Ascending aorta (tissue), 2 donors: Measurements from ENCODE around the gene SYT1. TPM values are rescaled to one million over a fixed set of nuclear protein-coding genes. Genes with fewer than 3 reads are reported as not detected.

Source experiments
- DNase-seq, 2 donors: peaks; one replicate each; pipeline ENCODE4 v3.0.0-alpha.2; 2019; ENCODE audit warnings: low spot score in 2 of 2
- H3K27ac ChIP-seq, 2 donors: fragments of 200-600 bp; sonication (generic); one replicate each; pipeline ENCODE4 v1.5.1; 2016 to 2017; ENCODE audit warnings: mild to moderate bottlenecking in 1 of 2
- H3K27me3 ChIP-seq: fragments of 200-600 bp; sonication (generic); one replicate; pipeline ENCODE4 v1.5.1; 2017
- H3K36me3 ChIP-seq, 2 donors: fragments of 200-600 bp; sonication (generic); one replicate each; pipeline ENCODE4 v1.5.1; 2016
- H3K4me1 ChIP-seq, 2 donors: fragments of 200-600 bp; sonication (generic); one replicate each; pipeline ENCODE4 v1.5.1; 2016 to 2017; ENCODE audit warnings: mild to moderate bottlenecking in 1 of 2
- H3K4me3 ChIP-seq, 2 donors: fragments of 200-600 bp; sonication (generic); one replicate each; pipeline ENCODE4 v1.5.1; 2016 to 2017; ENCODE audit warnings: mild to moderate bottlenecking in 1 of 2
- H3K9me3 ChIP-seq, 2 donors: fragments of 200-600 bp; sonication (generic); one replicate each; pipeline ENCODE4 v1.5.1; 2016
- CTCF ChIP-seq, 3 experiments: fragments of 200-600 bp in 2 of 3; fragments of 450-650 bp in 1 of 3; sonication (generic) in 2 of 3; IDR thresholded peaks; one replicate each; pipeline ENCODE4 v1.5.1; 2016 to 2019; ENCODE audit warnings: antibody characterized with exemption in 3 of 3, mild to moderate bottlenecking in 1 of 3, moderate library complexity in 1 of 3
- intact Hi-C: fragments of 100-400 bp; cut with DNase I; formaldehyde crosslinking; loops from one replicate; pipeline ENCODE4 v1.15.1; 2023
- total RNA-seq: library from RNA; depleted of rRNA; stranded (reverse); fragments of >200 nt; gene quantifications from one replicate; pipeline ENCODE4 v1.1.0, GENCODE V29; 2016

Gene SYT1
- total RNA-seq, 1 donor from 2014 or later = 0.64 TPM

DNA sequence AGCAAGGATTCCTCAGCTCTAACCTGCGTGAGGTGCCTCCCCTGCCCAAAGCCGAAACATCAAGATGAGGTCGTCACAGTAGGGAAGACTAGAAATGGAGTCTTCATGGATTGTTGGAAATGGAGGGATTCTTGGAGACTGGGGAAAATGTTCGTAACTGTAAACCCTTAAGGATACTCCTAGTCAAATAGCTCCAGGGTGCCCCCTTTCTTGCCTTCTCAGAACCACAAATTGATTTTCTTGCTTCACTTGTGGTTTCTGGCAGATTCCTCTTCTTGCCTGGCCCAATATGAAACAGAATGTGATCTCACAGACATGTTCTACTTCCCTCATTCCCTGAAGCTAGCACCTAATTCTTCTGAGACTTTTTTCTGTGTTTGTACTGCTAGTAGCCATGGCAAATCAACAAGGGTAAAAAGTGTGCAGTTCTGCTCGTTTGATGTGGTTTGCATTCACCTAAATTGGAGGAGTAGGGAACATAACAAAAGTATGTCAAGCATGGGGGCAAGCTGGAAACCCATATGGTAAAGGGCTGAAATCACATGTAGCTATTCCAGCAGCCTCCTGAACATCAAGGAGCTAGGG, 494.2 kb downstream of the SYT1 start:
- H3K27me3 ChIP-seq = no peaks in the 10 kb centered on the region
- no peaks in the 10 kb centered on the region for H3K4me1 ChIP-seq
- no peaks in the 10 kb centered on the region for H3K9me3 ChIP-seq
- TF ChIP-seq CTCF (IDR thresholded peaks at IDR 0.05) = no peak
- no peak for DNase-seq
- H3K4me3 ChIP-seq = no peak overlapping the region
- no peak overlapping the region for H3K27ac ChIP-seq
- intact Hi-C loops = no loop called here
- no peaks in the 10 kb centered on the region for H3K36me3 ChIP-seq

GRCh38 chr12:79360286-79360685, 495.7 kb downstream of the SYT1 start:
- Histone ChIP-seq H3K27me3 (no peaks in the 10 kb centered on the region), H3K4me1 (no peaks in the 10 kb centered on the region), H3K9me3 (no peaks in the 10 kb centered on the region), H3K4me3 (no peak overlapping the region), H3K36me3 (no peaks in the 10 kb centered on the region), H3K27ac (no peak overlapping the region)
- no peak for DNase-seq
- intact Hi-C loops = no loop called here
- TF ChIP-seq CTCF (IDR thresholded peaks at IDR 0.05) = no peak

GRCh38 chr12:79360936-79361335, 496.4 kb downstream of the SYT1 start:
- no peak overlapping the region for H3K4me3 ChIP-seq
- no peaks in the 10 kb centered on the region for H3K27me3 ChIP-seq

DNA sequence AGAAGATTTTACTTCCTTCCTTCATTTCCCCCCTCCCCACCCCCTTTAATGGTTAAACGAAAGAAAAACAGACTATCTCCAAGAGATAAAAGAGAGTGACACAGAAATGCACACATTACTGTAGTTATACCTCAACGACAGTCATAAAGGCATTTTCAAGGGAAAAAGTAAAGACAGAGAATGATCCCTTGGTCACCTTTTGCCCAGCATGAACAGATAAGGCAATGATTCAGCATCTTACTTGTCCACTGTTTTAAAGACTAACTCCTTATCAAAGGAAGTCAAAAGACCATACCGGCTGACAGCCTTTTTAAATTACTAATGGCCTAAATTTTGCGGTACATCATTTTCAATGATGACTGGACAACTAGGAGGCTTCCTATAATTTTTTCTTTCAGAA, 499.6 kb downstream of the SYT1 start:
- H3K27ac ChIP-seq = no peak overlapping the region
- DNase-seq = no peak
- no peak for TF ChIP-seq CTCF (IDR thresholded peaks at IDR 0.05)
- no peaks in the 10 kb centered on the region for H3K27me3 ChIP-seq
- no peaks in the 10 kb centered on the region for H3K36me3 ChIP-seq
- no peaks in the 10 kb centered on the region for H3K4me1 ChIP-seq
- H3K9me3 ChIP-seq = no peaks in the 10 kb centered on the region
- intact Hi-C loops = no loop called here
- H3K4me3 ChIP-seq = no peak overlapping the region

More at GRCh38 chr12:79360936-79361335, 496.4 kb downstream of the SYT1 start:
- Histone ChIP-seq H3K9me3 (no peaks in the 10 kb centered on the region), H3K4me1 (no peaks in the 10 kb centered on the region), H3K36me3 (no peaks in the 10 kb centered on the region), H3K27ac (no peak overlapping the region)
- no peak for TF ChIP-seq CTCF (IDR thresholded peaks at IDR 0.05)
- DNase-seq = no peak
- intact Hi-C loops = no loop called here

- no peak for DNase-seq
- H3K27me3 ChIP-seq = no peaks in the 10 kb centered on the region
- H3K4me1 ChIP-seq = no peaks in the 10 kb centered on the region
- no peaks in the 10 kb centered on the region for H3K36me3 ChIP-seq
- intact Hi-C loops = no loop called here
- H3K27ac ChIP-seq = no peak overlapping the region
- H3K4me3 ChIP-seq = no peak overlapping the region
- TF ChIP-seq CTCF (IDR thresholded peaks at IDR 0.05) = no peak
- H3K9me3 ChIP-seq = no peaks in the 10 kb centered on the region
Observed at GRCh38 chr12:79366374-79366773, 501.8 kb downstream of the SYT1 start.
